Keratinocyte (primary cell): ENCODE results near the gene CC2D1A. TPM values are rescaled to one million over a fixed set of nuclear protein-coding genes. Genes with fewer than 3 reads are reported as not detected.

ENCODE experiments used
- DNase-seq: peaks from one replicate; pipeline ENCODE4 v3.0.0-alpha.2; 2011; ENCODE audit warnings: low read depth, missing footprints, low spot score
- FAIRE-seq: peaks from 2 replicates; lab custom pipeline; 2011; peaks lifted over from hg19 to GRCh38; lab: Jason Lieb, UNC
- H2AFZ ChIP-seq: 2 replicates; pipeline ENCODE4 v1.6.0; 2012; ENCODE audit warnings: low read length, control low read depth, inconsistent platforms; ENCODE audit not compliant: control insufficient read depth
- H3K27ac ChIP-seq: 2 replicates; pipeline ENCODE4 v1.5.1; 2011; ENCODE audit warnings: low read length; ENCODE audit not compliant: control insufficient read depth, insufficient read depth
- H3K27me3 ChIP-seq: 3 replicates; pipeline ENCODE4 v1.6.0; 2011; ENCODE audit warnings: low read length; ENCODE audit not compliant: control insufficient read depth, insufficient read depth; ENCODE audit errors: extremely low read depth
- H3K36me3 ChIP-seq, 2 experiments: 2 replicates in 1 of 2; 3 replicates in 1 of 2; pipeline ENCODE4 v1.5.1; 2011; ENCODE audit warnings: low read length in 2 of 2, mild to moderate bottlenecking in 1 of 2; ENCODE audit not compliant: control insufficient read depth in 2 of 2, insufficient read depth in 2 of 2; ENCODE audit errors: extremely low read depth in 1 of 2
- H3K4me1 ChIP-seq: 3 replicates; pipeline ENCODE4 v1.5.1; 2011; ENCODE audit warnings: low read length; ENCODE audit not compliant: control insufficient read depth, insufficient read depth; ENCODE audit errors: extremely low read depth
- H3K4me2 ChIP-seq: 3 replicates; pipeline ENCODE4 v1.6.0; 2011; ENCODE audit warnings: low read depth, low read length; ENCODE audit not compliant: control insufficient read depth, insufficient read depth; ENCODE audit errors: extremely low read depth
- H3K4me3 ChIP-seq, 3 experiments: fragments of 200-600 bp in 1 of 3; sonication (generic) in 1 of 3; 2 replicates in 2 of 3; 3 replicates in 1 of 3; pipeline ENCODE4 v1.5.1; 2011 to 2016; ENCODE audit warnings: low read length in 3 of 3, mild to moderate bottlenecking in 3 of 3, control low read depth in 2 of 3, inconsistent platforms in 1 of 3, low read depth in 1 of 3, mixed read lengths in 1 of 3, mixed run types in 1 of 3, moderate library complexity in 1 of 3; ENCODE audit not compliant: control insufficient read depth in 2 of 3, insufficient read depth in 2 of 3; ENCODE audit errors: extremely low read depth in 1 of 3
- H3K79me2 ChIP-seq: 2 replicates; pipeline ENCODE4 v1.6.0; 2012; ENCODE audit warnings: low read length; ENCODE audit not compliant: control insufficient read depth, insufficient read depth
- H3K9ac ChIP-seq: 3 replicates; pipeline ENCODE4 v1.6.0; 2011; ENCODE audit warnings: low read length; ENCODE audit not compliant: control insufficient read depth, insufficient read depth; ENCODE audit errors: extremely low read depth
- H3K9me1 ChIP-seq: 3 replicates; pipeline ENCODE4 v1.6.0; 2011; ENCODE audit warnings: low read length; ENCODE audit not compliant: control insufficient read depth, insufficient read depth; ENCODE audit errors: extremely low read depth
- H3K9me3 ChIP-seq: 2 replicates; pipeline ENCODE4 v1.5.1; 2012; ENCODE audit warnings: low read depth, low read length; ENCODE audit not compliant: control insufficient read depth
- H4K20me1 ChIP-seq: 3 replicates; pipeline ENCODE4 v1.6.0; 2011; ENCODE audit warnings: low read length; ENCODE audit not compliant: control insufficient read depth, insufficient read depth; ENCODE audit errors: extremely low read depth
- EZH2 ChIP-seq: IDR thresholded peaks from one replicate; pipeline ENCODE4 v1.6.1; 2012; ENCODE audit warnings: inconsistent platforms, mild to moderate bottlenecking, low read length, moderate library complexity
- dilution Hi-C: fragments of 300-500 bp; cut with MboI; formaldehyde crosslinking; loops from one replicate; pipeline ENCODE4 v1.7.0; 2020; ENCODE audit warnings: low sequenced_read_pairs; ENCODE audit not compliant: extremely low pct_ligation_motif_present
- polyA plus RNA-seq, 5 experiments: library from polyadenylated mRNA; depleted of rRNA in 3 of 5; stranded (reverse) in 3 of 5; stranded (forward) in 1 of 5; unstranded in 1 of 5; fragments of >200 nt; gene quantifications; 1 replicate in 1 of 5; 2 replicates in 3 of 5; 3 replicates in 1 of 5; pipeline versions ENCODE4 v1.2.1 to v1.2.3, GENCODE V29; 2011 to 2012; ENCODE audit warnings: missing spikeins in 2 of 5, low read depth in 1 of 5, low replicate concordance in 1 of 5
- TF ChIP-seq, protein P1 (sequence below), 3 experiments: IDR thresholded peaks in 1 of 3; conservative IDR thresholded peaks in 1 of 3; optimal IDR thresholded peaks in 1 of 3; 2 replicates in 2 of 3; 3 replicates in 1 of 3; pipeline versions ENCODE3 to v1.5.1; 2011; ENCODE audit warnings: low read length in 3 of 3, mild to moderate bottlenecking in 3 of 3, moderate library complexity in 2 of 3, control low read depth in 1 of 3, inconsistent platforms in 1 of 3; ENCODE audit not compliant: insufficient read depth in 2 of 3; ENCODE audit errors: extremely low read depth in 1 of 3

The CC2D1A gene
- polyA plus RNA-seq, 1 donor (not counting 4 experiments of a cell fraction or from before 2014, with no cell fraction given) = 11.2 TPM

DNA sequence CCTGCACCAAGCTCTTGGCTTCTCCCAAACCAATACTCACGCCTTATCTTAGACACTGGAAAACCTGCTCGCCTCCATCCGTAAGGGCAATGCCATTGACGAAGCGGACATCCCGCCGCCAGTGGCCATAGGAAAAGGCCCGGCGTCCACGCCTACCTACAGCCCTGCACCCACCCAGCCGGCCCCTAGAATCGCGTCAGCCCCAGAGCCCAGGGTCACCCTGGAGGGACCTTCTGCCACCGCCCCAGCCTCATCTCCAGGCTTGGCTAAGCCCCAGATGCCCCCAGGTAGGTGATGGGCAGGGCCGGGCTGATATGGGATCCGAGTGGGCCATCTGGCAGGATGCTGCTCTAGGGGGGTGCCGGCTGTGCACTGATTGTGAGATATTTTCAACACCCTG, 7.4 kb downstream of the CC2D1A start:
- Histone ChIP-seq H3K4me3 (no peak overlapping the region), H3K9me1 (no peaks in the 10 kb centered on the region), H3K4me1 (no peaks in the 10 kb centered on the region), H3K36me3 (peaks cover 17 to 18% of the 10 kb centered on the region in 2 experiments), H3K79me2 (no peaks in the 10 kb centered on the region), H3K9ac (no peak overlapping the region), H3K4me2 (no peak overlapping the region), H2AFZ (no peak overlapping the region), H4K20me1 (no peaks in the 10 kb centered on the region), H3K27me3 (no peaks in the 10 kb centered on the region), H3K27ac (no peak overlapping the region), H3K9me3 (no peaks in the 10 kb centered on the region)
- FAIRE-seq = no peak
- no peak for DNase-seq
- dilution Hi-C loops = no loop called here
- TF ChIP-seq, protein P1, sequence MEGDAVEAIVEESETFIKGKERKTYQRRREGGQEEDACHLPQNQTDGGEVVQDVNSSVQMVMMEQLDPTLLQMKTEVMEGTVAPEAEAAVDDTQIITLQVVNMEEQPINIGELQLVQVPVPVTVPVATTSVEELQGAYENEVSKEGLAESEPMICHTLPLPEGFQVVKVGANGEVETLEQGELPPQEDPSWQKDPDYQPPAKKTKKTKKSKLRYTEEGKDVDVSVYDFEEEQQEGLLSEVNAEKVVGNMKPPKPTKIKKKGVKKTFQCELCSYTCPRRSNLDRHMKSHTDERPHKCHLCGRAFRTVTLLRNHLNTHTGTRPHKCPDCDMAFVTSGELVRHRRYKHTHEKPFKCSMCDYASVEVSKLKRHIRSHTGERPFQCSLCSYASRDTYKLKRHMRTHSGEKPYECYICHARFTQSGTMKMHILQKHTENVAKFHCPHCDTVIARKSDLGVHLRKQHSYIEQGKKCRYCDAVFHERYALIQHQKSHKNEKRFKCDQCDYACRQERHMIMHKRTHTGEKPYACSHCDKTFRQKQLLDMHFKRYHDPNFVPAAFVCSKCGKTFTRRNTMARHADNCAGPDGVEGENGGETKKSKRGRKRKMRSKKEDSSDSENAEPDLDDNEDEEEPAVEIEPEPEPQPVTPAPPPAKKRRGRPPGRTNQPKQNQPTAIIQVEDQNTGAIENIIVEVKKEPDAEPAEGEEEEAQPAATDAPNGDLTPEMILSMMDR (optimal IDR thresholded peaks at IDR 0.05 in 1 of 3, IDR thresholded peaks at IDR 0.05 in 1 of 3, conservative IDR thresholded peaks at IDR 0.05 in 1 of 3; ENCODE audit: extremely low read depth in 1 of 3, insufficient read depth in 2 of 3, low read length in 3 of 3) = no peak
- TF ChIP-seq EZH2 = no peak

DNA sequence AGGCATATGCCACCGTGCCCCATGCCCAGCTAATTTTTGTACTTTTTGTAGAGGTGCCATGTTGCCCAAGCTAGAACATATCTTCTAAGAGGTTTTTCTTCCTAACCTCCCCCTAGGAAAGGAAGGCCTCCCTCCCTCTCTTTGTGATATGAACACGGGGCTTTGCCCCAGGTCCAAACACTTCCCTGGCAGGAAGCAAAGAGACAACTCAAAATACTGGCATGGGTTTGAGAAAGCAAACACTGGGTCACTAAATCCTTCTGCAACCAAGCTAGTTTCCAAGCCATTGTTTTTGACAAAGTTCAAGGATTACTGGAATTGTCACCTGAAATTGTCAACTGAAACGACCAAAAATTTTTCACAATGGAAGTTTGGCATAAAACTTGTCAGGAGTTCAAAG, 8.8 kb downstream of the CC2D1A start:
- Histone ChIP-seq H3K79me2 (no peaks in the 10 kb centered on the region), H3K9me3 (no peaks in the 10 kb centered on the region), H3K4me1 (no peaks in the 10 kb centered on the region), H3K27me3 (no peaks in the 10 kb centered on the region), H3K4me3 (no peak overlapping the region), H3K27ac (no peak overlapping the region), H3K36me3 (peaks cover 15 to 18% of the 10 kb centered on the region in 2 experiments), H4K20me1 (no peaks in the 10 kb centered on the region), H2AFZ (no peak overlapping the region), H3K9me1 (no peaks in the 10 kb centered on the region), H3K4me2 (no peak overlapping the region), H3K9ac (no peak overlapping the region)
- TF ChIP-seq, protein P1 (optimal IDR thresholded peaks at IDR 0.05 in 1 of 3, IDR thresholded peaks at IDR 0.05 in 1 of 3, conservative IDR thresholded peaks at IDR 0.05 in 1 of 3; ENCODE audit: extremely low read depth in 1 of 3, insufficient read depth in 2 of 3, low read length in 3 of 3) = no peak
- TF ChIP-seq EZH2 = no peak
- DNase-seq (no peak), FAIRE-seq (no peak)
- dilution Hi-C loops = no loop called here
